ENCODE results near the gene PTPRCAP. TPM values are rescaled to one million over a fixed set of nuclear protein-coding genes. Genes with fewer than 3 reads are reported as not detected.

The PTPRCAP gene
- polyA plus RNA-seq, 2 donors, result 6.2 to 6.5 TPM

GRCh38 chr11:67392183-67392715, 45.2 kb downstream of the PTPRCAP start:
- Histone ChIP-seq H3K4me3 (ENCODE audit: low read depth in 1 of 2, low read length in 2 of 2) (peak overlapping the region; percentile 66 to 78), H3K27me3 (ENCODE audit: control insufficient read depth in 1 of 2, insufficient read depth in 2 of 2, low read length in 2 of 2) (no peaks in the 10 kb centered on the region), H3K9me3 (ENCODE audit: control insufficient read depth in 2 of 2, insufficient read depth in 1 of 2, low read depth in 1 of 2, low read length in 1 of 2) (no peaks in the 10 kb centered on the region), H3K36me3 (ENCODE audit: control insufficient read depth in 2 of 2, insufficient read depth in 2 of 2, low read length in 1 of 2) (peaks cover 2 to 18% of the 10 kb centered on the region in 2 donors), H3K4me1 (ENCODE audit: control insufficient read depth in 2 of 2, insufficient read depth in 2 of 2, low read length in 1 of 2) (peaks cover 0 to 12% of the 10 kb centered on the region in 2 donors), H3K27ac (ENCODE audit: low read depth in 2 of 2, low read length in 1 of 2) (peak overlapping the region; percentile 62 to 81)
- 7% methylated on average over 31 of the region's 31 CpGs for WGBS, 2 donors

DNA sequence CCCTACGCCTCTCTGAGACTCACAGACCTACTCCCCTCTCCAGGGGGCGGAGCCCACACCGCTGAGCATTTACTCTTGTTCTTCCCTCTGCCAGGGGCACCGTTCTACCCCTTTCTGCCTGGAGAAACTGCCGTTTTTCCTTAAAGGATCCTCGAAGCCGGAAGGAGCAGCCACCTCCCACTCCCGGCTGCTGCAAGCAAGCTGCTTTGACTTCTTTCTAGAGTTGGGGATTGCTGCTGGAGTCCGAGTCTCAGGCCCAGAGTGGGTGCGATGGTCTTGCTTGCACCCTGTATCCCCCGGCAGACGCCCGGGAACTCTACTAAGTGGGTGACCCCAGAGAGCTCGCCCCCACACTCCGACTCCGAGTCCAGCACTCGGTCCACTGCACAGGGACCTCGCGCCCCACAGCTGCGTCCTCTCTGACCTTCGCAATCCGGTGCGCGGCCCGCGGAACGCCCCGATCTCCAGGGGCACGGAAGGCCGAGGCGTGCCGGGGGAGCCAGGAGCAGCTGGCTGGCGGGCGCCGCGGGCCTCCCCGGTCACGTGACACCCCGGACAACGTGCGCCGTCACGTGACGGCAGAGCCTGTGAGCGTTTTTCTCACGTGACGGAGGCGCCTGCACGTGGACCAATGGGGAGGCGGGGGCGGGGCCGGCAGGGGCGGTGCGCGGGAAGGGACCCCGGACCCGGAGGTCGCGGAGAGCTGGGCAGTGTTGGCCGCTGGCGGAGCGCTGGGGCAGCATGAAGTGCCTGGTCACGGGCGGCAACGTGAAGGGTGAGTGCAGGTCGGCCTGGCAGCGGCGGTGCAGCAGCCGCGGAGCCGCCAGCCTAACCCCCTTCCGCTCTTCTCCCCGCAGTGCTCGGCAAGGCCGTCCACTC, 45.9 kb downstream of the PTPRCAP start, which contains the start of gene RAD9A:
TSS of gene RAD9A (plus strand) at position 683 of the 879 bp plus-strand sequence. CDS start at position 742, 59 bp downstream.
- Histone ChIP-seq H3K27me3 (ENCODE audit: control insufficient read depth in 1 of 2, insufficient read depth in 2 of 2, low read length in 2 of 2) (no peaks in the 10 kb centered on the region), H3K4me1 (ENCODE audit: control insufficient read depth in 2 of 2, insufficient read depth in 2 of 2, low read length in 1 of 2) (peaks cover 0 to 12% of the 10 kb centered on the region in 2 donors), H3K27ac (ENCODE audit: low read depth in 2 of 2, low read length in 1 of 2) (peak within 1 kb of the TSS; percentile 83 to 86), H3K4me3 (ENCODE audit: low read depth in 1 of 2, low read length in 2 of 2) (peak within 1 kb of the TSS; percentile 66 to 78), H3K9me3 (ENCODE audit: control insufficient read depth in 2 of 2, insufficient read depth in 1 of 2, low read depth in 1 of 2, low read length in 1 of 2) (no peaks in the 10 kb centered on the region), H3K36me3 (ENCODE audit: control insufficient read depth in 2 of 2, insufficient read depth in 2 of 2, low read length in 1 of 2) (peaks cover 0 to 15% of the 10 kb centered on the region in 2 donors)
- WGBS, 2 donors, result 1% methylated on average over 64 to 75 of the region's 75 CpGs

DNA sequence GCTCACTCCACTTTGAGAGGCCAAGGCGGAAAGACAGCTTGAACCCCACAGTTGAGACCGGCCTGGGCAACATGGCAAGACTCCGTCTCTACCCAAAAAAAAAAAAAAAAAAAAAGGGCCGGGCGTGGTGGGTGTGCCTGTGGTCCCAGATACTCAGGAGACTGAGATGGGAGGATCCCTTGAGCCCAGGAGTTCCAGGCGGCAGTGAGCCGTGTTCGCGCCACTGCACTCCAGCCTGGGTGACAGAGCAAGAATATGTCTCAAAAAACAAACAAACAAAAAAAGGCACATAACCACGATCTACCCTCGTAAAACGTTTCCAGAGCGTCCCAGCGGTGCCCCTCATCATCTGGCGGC, 46.6 kb downstream of the PTPRCAP start:
- 10% methylated on average over 15 of the region's 15 CpGs for WGBS, 2 donors
- no peaks in the 10 kb centered on the region for H3K9me3 ChIP-seq (ENCODE audit: control insufficient read depth in 2 of 2, insufficient read depth in 1 of 2, low read depth in 1 of 2, low read length in 1 of 2)
- no peaks in the 10 kb centered on the region for H3K27me3 ChIP-seq (ENCODE audit: control insufficient read depth in 1 of 2, insufficient read depth in 2 of 2, low read length in 2 of 2)
- H3K4me1 ChIP-seq (ENCODE audit: control insufficient read depth in 2 of 2, insufficient read depth in 2 of 2, low read length in 1 of 2), result peaks cover 0 to 12% of the 10 kb centered on the region in 2 donors
- H3K4me3 ChIP-seq (ENCODE audit: low read depth in 1 of 2, low read length in 2 of 2), result peak overlapping the region; percentile 66 to 78
- H3K27ac ChIP-seq (ENCODE audit: low read depth in 2 of 2, low read length in 1 of 2), result peak overlapping the region; percentile 83 to 86
- H3K36me3 ChIP-seq (ENCODE audit: control insufficient read depth in 2 of 2, insufficient read depth in 2 of 2, low read length in 1 of 2), result peaks cover 0 to 15% of the 10 kb centered on the region in 2 donors

GRCh38 chr11:67389477-67389876, 48.0 kb downstream of the PTPRCAP start:
- H3K27me3 ChIP-seq (ENCODE audit: control insufficient read depth in 1 of 2, insufficient read depth in 2 of 2, low read length in 2 of 2), result no peaks in the 10 kb centered on the region
- 65 to 74% methylated on average over 6 of the region's 6 CpGs for WGBS, 2 donors
- no peaks in the 10 kb centered on the region for H3K9me3 ChIP-seq (ENCODE audit: control insufficient read depth in 2 of 2, insufficient read depth in 1 of 2, low read depth in 1 of 2, low read length in 1 of 2)
- H3K4me1 ChIP-seq (ENCODE audit: control insufficient read depth in 2 of 2, insufficient read depth in 2 of 2, low read length in 1 of 2), result peaks cover 2 to 12% of the 10 kb centered on the region in 2 donors
- no peak overlapping the region for H3K4me3 ChIP-seq (ENCODE audit: low read depth in 1 of 2, low read length in 2 of 2)
- H3K27ac ChIP-seq (ENCODE audit: low read depth in 2 of 2, low read length in 1 of 2), result no peak overlapping the region
- peaks cover 0 to 8% of the 10 kb centered on the region in 2 donors for H3K36me3 ChIP-seq (ENCODE audit: control insufficient read depth in 2 of 2, insufficient read depth in 2 of 2, low read length in 1 of 2)

DNA sequence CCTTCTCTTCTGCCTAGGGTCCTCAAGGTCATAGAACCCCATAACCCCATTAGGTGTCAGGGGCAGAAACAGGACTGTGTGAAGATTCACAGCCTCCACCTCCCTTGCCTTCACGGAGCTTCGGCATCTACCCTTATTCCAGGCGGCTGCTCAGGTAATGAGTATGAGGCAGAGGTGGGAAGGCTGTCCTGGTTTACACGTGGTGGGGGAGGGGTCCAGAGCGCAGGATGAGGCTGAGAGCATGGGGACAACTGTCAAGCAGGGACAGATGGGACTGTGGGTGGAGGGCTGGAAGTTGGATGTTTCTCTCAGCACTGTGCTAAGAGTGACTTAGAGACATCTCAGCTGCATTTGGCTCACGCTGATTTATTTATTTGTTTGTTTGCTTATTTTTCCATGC, 50.0 kb downstream of the PTPRCAP start:
- 64 to 71% methylated on average over 6 of the region's 6 CpGs for WGBS, 2 donors
- no peaks in the 10 kb centered on the region for H3K36me3 ChIP-seq (ENCODE audit: control insufficient read depth in 2 of 2, insufficient read depth in 2 of 2, low read length in 1 of 2)
- H3K27ac ChIP-seq (ENCODE audit: low read depth in 2 of 2, low read length in 1 of 2), result no peak overlapping the region
- H3K4me1 ChIP-seq (ENCODE audit: control insufficient read depth in 2 of 2, insufficient read depth in 2 of 2, low read length in 1 of 2), result peaks cover 2 to 7% of the 10 kb centered on the region in 2 donors
- no peaks in the 10 kb centered on the region for H3K27me3 ChIP-seq (ENCODE audit: control insufficient read depth in 1 of 2, insufficient read depth in 2 of 2, low read length in 2 of 2)
- H3K4me3 ChIP-seq (ENCODE audit: low read depth in 1 of 2, low read length in 2 of 2), result no peak overlapping the region
- no peaks in the 10 kb centered on the region for H3K9me3 ChIP-seq (ENCODE audit: control insufficient read depth in 2 of 2, insufficient read depth in 1 of 2, low read depth in 1 of 2, low read length in 1 of 2)

- no peak overlapping the region for H3K4me3 ChIP-seq (ENCODE audit: low read depth in 1 of 2, low read length in 2 of 2)
- no peaks in the 10 kb centered on the region for H3K9me3 ChIP-seq (ENCODE audit: control insufficient read depth in 2 of 2, insufficient read depth in 1 of 2, low read depth in 1 of 2, low read length in 1 of 2)
- H3K27ac ChIP-seq (ENCODE audit: low read depth in 2 of 2, low read length in 1 of 2), result no peak overlapping the region
- H3K36me3 ChIP-seq (ENCODE audit: control insufficient read depth in 2 of 2, insufficient read depth in 2 of 2, low read length in 1 of 2), result no peaks in the 10 kb centered on the region
- WGBS, 2 donors, result 48 to 51% methylated on average over 9 of the region's 9 CpGs
- H3K27me3 ChIP-seq (ENCODE audit: control insufficient read depth in 1 of 2, insufficient read depth in 2 of 2, low read length in 2 of 2), result no peaks in the 10 kb centered on the region
- H3K4me1 ChIP-seq (ENCODE audit: control insufficient read depth in 2 of 2, insufficient read depth in 2 of 2, low read length in 1 of 2), result peaks cover 2 to 4% of the 10 kb centered on the region in 2 donors
These were observed 50.4 kb downstream of the PTPRCAP start for GRCh38 chr11:67387069-67387468.

Other genes starting within 250 kb of the PTPRCAP start
- gene GRK2, start 171.2 kb downstream of the PTPRCAP start, polyA plus RNA-seq, result 10 to 100 TPM; 62.4 to 74.2 TPM
- gene ANKRD13D, start 148.4 kb downstream of the PTPRCAP start, polyA plus RNA-seq, result 10 to 100 TPM; 36.8 to 87.3 TPM
- gene SSH3, start 134.2 kb downstream of the PTPRCAP start, polyA plus RNA-seq, result 10 to 100 TPM; 38.6 to 55.6 TPM
- 100 to 1,000 TPM; 112 to 114 TPM for gene POLD4, start 84.1 kb downstream of the PTPRCAP start, polyA plus RNA-seq
- gene CLCF1, start 64.1 kb downstream of the PTPRCAP start, polyA plus RNA-seq, result 1 to 10 TPM; 1.4 to 2.2 TPM
- 10 to 100 TPM; 17.5 to 26.2 TPM for gene RAD9A, start 45.7 kb downstream of the PTPRCAP start, polyA plus RNA-seq
- gene PPP1CA, start 35.8 kb downstream of the PTPRCAP start, polyA plus RNA-seq, result 100 to 1,000 TPM; 105 to 149 TPM
- 1 to 10 TPM; 3.9 to 6.2 TPM for gene TBC1D10C, start 33.6 kb downstream of the PTPRCAP start, polyA plus RNA-seq
- under 1 TPM; 0.21 to 0.29 TPM for gene CARNS1, start 22.0 kb downstream of the PTPRCAP start, polyA plus RNA-seq
- gene RPS6KB2, start 9.2 kb downstream of the PTPRCAP start, polyA plus RNA-seq, result 10 to 100 TPM; 79.6 to 85.9 TPM
- gene CORO1B, start 5.8 kb upstream of the PTPRCAP start, polyA plus RNA-seq, result 100 to 1,000 TPM in 1 of 2 donors, 10 to 100 TPM in 1; 70.7 to 114 TPM
- gene GPR152, start 15.0 kb upstream of the PTPRCAP start, polyA plus RNA-seq, result not detected
- gene CABP4, start 17.7 kb upstream of the PTPRCAP start, polyA plus RNA-seq, result under 1 TPM; 0.14 to 0.39 TPM
- 100 to 1,000 TPM; 154 to 160 TPM for gene TMEM134, start 31.6 kb upstream of the PTPRCAP start, polyA plus RNA-seq
- 10 to 100 TPM; 34.1 to 41.5 TPM for gene AIP, start 45.3 kb upstream of the PTPRCAP start, polyA plus RNA-seq
- 10 to 100 TPM; 18.2 to 29.3 TPM for gene PITPNM1, start 67.7 kb upstream of the PTPRCAP start, polyA plus RNA-seq
- 10 to 100 TPM; 49.4 to 52.2 TPM for gene CDK2AP2, start 70.5 kb upstream of the PTPRCAP start, polyA plus RNA-seq
- gene CABP2, start 85.8 kb upstream of the PTPRCAP start, polyA plus RNA-seq, result not detected
- gene GSTP1, start 146.1 kb upstream of the PTPRCAP start, polyA plus RNA-seq, result 1,000 to 10,000 TPM; 3,504 to 3,523 TPM
- gene NDUFV1, start 169.3 kb upstream of the PTPRCAP start, polyA plus RNA-seq, result 100 to 1,000 TPM; 122 to 137 TPM
- gene NUDT8, start 192.3 kb upstream of the PTPRCAP start, polyA plus RNA-seq, result 10 to 100 TPM; 43.1 to 59.3 TPM
- gene TBX10, start 202.1 kb upstream of the PTPRCAP start, polyA plus RNA-seq, result not detected
- gene ACY3, start 213.0 kb upstream of the PTPRCAP start, polyA plus RNA-seq, result under 1 TPM; 0.08 to 0.11 TPM
- 100 to 1,000 TPM in 1 of 2 donors, 10 to 100 TPM in 1; 62.8 to 120 TPM for gene ALDH3B2, start 236.9 kb upstream of the PTPRCAP start, polyA plus RNA-seq

Data from esophagus (tissue), 2 donors.